Measurements from ENCODE around the gene SNW1. TPM values are rescaled to one million over a fixed set of nuclear protein-coding genes. Genes with fewer than 3 reads are reported as not detected.

SNW1 gene
- total RNA-seq, 2 donors from 2014 or later = 40.9 to 47.5 TPM

DNA sequence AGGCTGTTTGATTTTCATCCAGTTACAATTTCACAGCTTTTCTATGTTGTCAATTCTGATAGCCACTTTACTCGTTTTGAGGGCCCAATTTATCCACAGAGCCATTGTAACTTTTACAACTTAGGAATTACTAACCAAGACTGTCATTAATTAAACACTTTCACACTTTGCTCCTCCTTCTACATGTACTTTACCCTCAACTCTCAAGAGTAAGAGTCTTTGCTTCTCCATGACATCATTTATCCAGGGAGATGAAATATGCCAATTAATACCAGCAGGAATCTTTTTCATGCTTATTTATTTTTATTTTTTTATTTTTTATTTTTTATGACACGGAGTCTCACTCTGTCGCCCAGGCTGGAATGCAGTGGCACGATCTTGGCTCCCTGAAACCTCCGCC lies 39.5 kb downstream of the SNW1 start:
- Histone ChIP-seq H3K4me1 (ENCODE audit: control insufficient read depth in 1 of 2, low read depth in 2 of 2) (no peaks in the 10 kb centered on the region), H3K27me3 (replicated peaks; ENCODE audit: insufficient read depth) (no peaks in the 10 kb centered on the region), H3K9me3 (no peaks in the 10 kb centered on the region), H3K36me3 (peaks cover 49% of the 10 kb centered on the region), H3K4me3 (no peak overlapping the region), H3K27ac (no peak overlapping the region)
- TF ChIP-seq, protein P1, sequence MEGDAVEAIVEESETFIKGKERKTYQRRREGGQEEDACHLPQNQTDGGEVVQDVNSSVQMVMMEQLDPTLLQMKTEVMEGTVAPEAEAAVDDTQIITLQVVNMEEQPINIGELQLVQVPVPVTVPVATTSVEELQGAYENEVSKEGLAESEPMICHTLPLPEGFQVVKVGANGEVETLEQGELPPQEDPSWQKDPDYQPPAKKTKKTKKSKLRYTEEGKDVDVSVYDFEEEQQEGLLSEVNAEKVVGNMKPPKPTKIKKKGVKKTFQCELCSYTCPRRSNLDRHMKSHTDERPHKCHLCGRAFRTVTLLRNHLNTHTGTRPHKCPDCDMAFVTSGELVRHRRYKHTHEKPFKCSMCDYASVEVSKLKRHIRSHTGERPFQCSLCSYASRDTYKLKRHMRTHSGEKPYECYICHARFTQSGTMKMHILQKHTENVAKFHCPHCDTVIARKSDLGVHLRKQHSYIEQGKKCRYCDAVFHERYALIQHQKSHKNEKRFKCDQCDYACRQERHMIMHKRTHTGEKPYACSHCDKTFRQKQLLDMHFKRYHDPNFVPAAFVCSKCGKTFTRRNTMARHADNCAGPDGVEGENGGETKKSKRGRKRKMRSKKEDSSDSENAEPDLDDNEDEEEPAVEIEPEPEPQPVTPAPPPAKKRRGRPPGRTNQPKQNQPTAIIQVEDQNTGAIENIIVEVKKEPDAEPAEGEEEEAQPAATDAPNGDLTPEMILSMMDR (IDR thresholded peaks at IDR 0.05) = no peak
- DNase-seq (ENCODE audit: low spot score) = no peak
- ATAC-seq (ENCODE audit: insufficient number of reproducible peaks, low FRiP score, low read depth) = no peak

DNA sequence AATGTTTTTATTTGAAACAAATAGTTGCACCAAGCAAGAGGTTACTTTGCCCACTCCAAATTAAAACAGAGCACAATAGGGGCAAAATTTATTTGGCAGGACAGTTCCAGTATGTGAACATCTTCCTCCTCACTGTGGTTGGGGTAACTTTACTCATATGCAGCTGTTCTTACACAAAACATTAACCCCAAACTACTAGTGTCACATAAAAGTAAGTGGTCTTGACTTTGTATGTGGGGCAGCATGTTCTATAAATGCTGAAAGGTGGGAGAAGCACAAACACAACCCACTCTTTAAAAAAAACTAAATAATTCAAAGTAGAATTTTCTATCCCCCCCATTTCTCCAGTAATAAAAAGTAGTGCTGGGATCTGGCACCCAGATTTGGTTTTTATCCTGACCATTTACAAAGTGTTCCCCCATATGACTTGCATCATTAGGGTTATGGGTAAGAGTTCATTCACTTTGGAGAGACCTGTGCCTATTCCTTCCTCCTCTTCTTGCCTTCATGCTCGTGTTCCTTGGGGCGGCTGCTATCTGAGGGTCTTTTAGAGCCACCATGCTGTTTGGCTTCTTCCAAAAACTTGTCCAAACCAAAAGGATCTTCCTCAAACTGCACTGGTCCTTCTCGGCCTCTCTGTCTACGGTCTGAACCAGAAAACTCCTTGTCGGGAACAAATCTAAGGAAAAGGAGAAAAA lies 43.2 kb downstream of the SNW1 start:
- Histone ChIP-seq H3K4me1 (ENCODE audit: control insufficient read depth in 1 of 2, low read depth in 2 of 2) (no peaks in the 10 kb centered on the region), H3K27ac (no peak overlapping the region), H3K9me3 (no peaks in the 10 kb centered on the region), H3K27me3 (replicated peaks; ENCODE audit: insufficient read depth) (no peaks in the 10 kb centered on the region), H3K36me3 (peaks cover 42% of the 10 kb centered on the region), H3K4me3 (no peak overlapping the region)
- TF ChIP-seq, protein P1 (IDR thresholded peaks at IDR 0.05) = no peak
- no peak for DNase-seq (ENCODE audit: low spot score)
- ATAC-seq (ENCODE audit: insufficient number of reproducible peaks, low FRiP score, low read depth) = no peak

DNA sequence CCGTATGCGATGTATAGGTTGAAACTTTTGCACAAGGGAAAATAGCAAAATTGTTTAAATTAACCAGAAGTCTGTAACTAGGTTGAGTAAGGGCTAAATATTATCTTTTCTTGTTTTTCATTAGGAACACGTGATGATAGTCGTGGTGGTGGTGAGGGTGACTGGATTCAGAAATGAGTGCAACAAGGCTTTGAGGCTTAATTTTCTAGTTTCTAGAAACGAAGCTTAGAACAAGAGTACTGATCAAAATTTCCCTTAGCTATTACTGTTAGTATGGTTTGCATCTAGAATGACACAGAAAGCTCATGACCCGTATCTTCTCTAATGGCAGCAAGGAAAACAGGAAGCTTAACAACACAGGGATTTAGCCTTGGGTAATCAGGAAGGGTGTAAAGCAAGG lies 46.0 kb downstream of the SNW1 start:
- Histone ChIP-seq H3K36me3 (peaks cover 51% of the 10 kb centered on the region), H3K27me3 (replicated peaks; ENCODE audit: insufficient read depth) (no peaks in the 10 kb centered on the region), H3K9me3 (no peaks in the 10 kb centered on the region), H3K4me3 (no peak overlapping the region), H3K4me1 (ENCODE audit: control insufficient read depth in 1 of 2, low read depth in 2 of 2) (no peaks in the 10 kb centered on the region), H3K27ac (no peak overlapping the region)
- DNase-seq (ENCODE audit: low spot score) (no peak), ATAC-seq (ENCODE audit: insufficient number of reproducible peaks, low FRiP score, low read depth) (no peak)
- TF ChIP-seq, protein P1 (IDR thresholded peaks at IDR 0.05) = no peak

DNA sequence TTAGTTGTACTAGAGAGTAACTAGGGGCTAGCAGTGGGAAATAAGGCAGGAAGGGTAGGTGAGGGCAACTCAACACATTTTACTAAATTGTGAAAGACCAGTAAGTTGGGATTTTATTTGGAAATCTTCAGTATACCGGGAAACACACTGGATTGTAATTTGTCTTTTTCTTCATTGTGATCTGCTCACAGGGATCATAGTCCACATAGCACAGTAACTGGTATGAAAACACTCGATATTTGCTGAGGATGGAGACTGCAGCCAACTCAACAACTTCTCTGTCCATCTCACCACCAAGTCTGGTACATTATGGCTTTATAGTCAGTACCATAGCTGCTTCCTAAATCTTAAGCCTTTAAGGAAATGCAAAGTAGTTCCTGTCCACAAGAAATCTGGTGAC lies 50.6 kb downstream of the SNW1 start:
- H3K27ac ChIP-seq = no peak overlapping the region
- H3K4me3 ChIP-seq = no peak overlapping the region
- ATAC-seq (ENCODE audit: insufficient number of reproducible peaks, low FRiP score, low read depth) (no peak), DNase-seq (ENCODE audit: low spot score) (no peak)
- H3K4me1 ChIP-seq (ENCODE audit: control insufficient read depth in 1 of 2, low read depth in 2 of 2) = peaks cover 27% of the 10 kb centered on the region in 2 donors
- H3K36me3 ChIP-seq = peaks cover 25% of the 10 kb centered on the region
- no peaks in the 10 kb centered on the region for H3K27me3 ChIP-seq (replicated peaks; ENCODE audit: insufficient read depth)
- TF ChIP-seq, protein P1 (IDR thresholded peaks at IDR 0.05) = no peak
- no peaks in the 10 kb centered on the region for H3K9me3 ChIP-seq

DNA sequence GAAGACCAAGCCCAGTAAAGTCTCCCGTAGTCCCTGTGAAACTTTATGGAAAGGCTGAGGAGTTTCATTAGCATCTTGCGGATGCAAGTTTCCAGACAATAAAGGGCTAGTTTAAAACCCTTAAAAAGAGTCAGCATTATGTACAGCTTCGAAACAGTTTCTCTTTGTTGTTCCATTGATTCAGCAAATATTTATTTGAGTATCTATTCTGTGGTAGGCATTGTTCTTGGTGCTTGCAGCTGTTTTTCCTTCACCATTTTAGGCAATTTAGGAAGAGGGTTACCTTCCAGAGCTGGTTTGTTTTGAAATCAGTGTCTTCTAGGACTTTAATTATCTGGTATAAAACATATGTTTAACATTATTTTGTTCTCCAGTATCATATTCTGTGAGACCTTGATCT lies 51.5 kb downstream of the SNW1 start:
- peaks cover 16% of the 10 kb centered on the region for H3K36me3 ChIP-seq
- H3K27ac ChIP-seq = no peak overlapping the region
- ATAC-seq (ENCODE audit: insufficient number of reproducible peaks, low FRiP score, low read depth) = no peak
- TF ChIP-seq, protein P1 (IDR thresholded peaks at IDR 0.05) = no peak
- H3K27me3 ChIP-seq (replicated peaks; ENCODE audit: insufficient read depth) = no peaks in the 10 kb centered on the region
- peak overlapping the region; percentile 76 for H3K4me3 ChIP-seq
- DNase-seq (ENCODE audit: low spot score) = no peak
- H3K4me1 ChIP-seq (ENCODE audit: control insufficient read depth in 1 of 2, low read depth in 2 of 2) = peaks cover 27% of the 10 kb centered on the region in 2 donors
- no peaks in the 10 kb centered on the region for H3K9me3 ChIP-seq

All from thoracic aorta (tissue), 2 donors.